ENCODE measurements around the gene CEP83. TPM values are rescaled to one million over a fixed set of nuclear protein-coding genes. Genes with fewer than 3 reads are reported as not detected.

The CEP83 gene
- total RNA-seq: 9.0 and 12.1 TPM in 2 replicates

GRCh38 chr12:94459728-94460615 lies at the start of gene CEP83:
CEP83 (minus strand) TSS chr12:94459867; CDS start chr12:94412490, 47,377 bp downstream.

Other genes with a start within 250 kb of the CEP83 start
- 0.19 and 1.1 TPM in 2 replicates for gene TMCC3, start 190.7 kb upstream of the CEP83 start, total RNA-seq

All from regular cardiac myocyte (primary cell).